A673 (cell line): ENCODE results near the gene FUZ. TPM values are rescaled to one million over a fixed set of nuclear protein-coding genes. Genes with fewer than 3 reads are reported as not detected.

ENCODE experiments used
- BruUV-seq: library from RNA; stranded (reverse); fragments of 400-500 nt; replicated peaks from 2 replicates; lab custom pipeline; 2021; lab: Mats Ljungman, UMichigan
- CTCF ChIA-PET: fragments of 300-600 bp; sonication (Branson Sonifier 250); formaldehyde crosslinking; loops from one replicate; lab custom pipeline; 2022; ENCODE audit warnings: antibody characterized with exemption; lab: Charles Lee
- POLR2A ChIA-PET: fragments of 300-600 bp; sonication (Branson Sonifier 250); formaldehyde crosslinking; loops from one replicate; lab custom pipeline; 2022; ENCODE audit warnings: antibody characterized with exemption; ENCODE audit not compliant: low non-redundant PET; lab: Charles Lee
- DNase-seq: peaks from one replicate; pipeline ENCODE4 v3.0.0-alpha.2; 2015; ENCODE audit warnings: low spot score
- H3K27ac ChIP-seq: fragments of 200-600 bp; sonication (generic); 2 replicates; pipeline ENCODE4 v1.5.1; 2016; ENCODE audit warnings: mixed run types, low read depth, mild to moderate bottlenecking, mixed read lengths, antibody characterized with exemption, low read length; ENCODE audit not compliant: poor library complexity, severe bottlenecking
- H3K27me3 ChIP-seq: fragments of 200-600 bp; sonication (generic); replicated peaks from 2 replicates; pipeline ENCODE4 v1.6.1; 2017; ENCODE audit warnings: mixed run types, low read depth, mild to moderate bottlenecking, mixed read lengths, antibody characterized with exemption, low read length; ENCODE audit not compliant: insufficient read depth, poor library complexity
- H3K36me3 ChIP-seq: fragments of 200-600 bp; sonication (generic); 2 replicates; pipeline ENCODE4 v1.6.1; 2016; ENCODE audit warnings: mixed run types, mild to moderate bottlenecking, mixed read lengths, antibody characterized with exemption, low read length; ENCODE audit not compliant: insufficient read depth, poor library complexity, severe bottlenecking
- H3K4me1 ChIP-seq: fragments of 200-600 bp; sonication (generic); 2 replicates; pipeline ENCODE4 v1.6.1; 2017; ENCODE audit warnings: mixed run types, mild to moderate bottlenecking, mixed read lengths, antibody characterized with exemption, low read length; ENCODE audit not compliant: insufficient read depth, poor library complexity, severe bottlenecking
- H3K4me3 ChIP-seq: fragments of 200-600 bp; sonication (generic); 2 replicates; pipeline ENCODE4 v1.5.1; 2016; ENCODE audit warnings: low read depth, mixed run types, mild to moderate bottlenecking, mixed read lengths, low read length; ENCODE audit not compliant: poor library complexity, severe bottlenecking
- H3K9me3 ChIP-seq: fragments of 200-600 bp; sonication (generic); 2 replicates; pipeline ENCODE4 v1.6.1; 2016; ENCODE audit warnings: mixed run types, low read depth, mild to moderate bottlenecking, mixed read lengths, antibody characterized with exemption, low read length; ENCODE audit not compliant: poor library complexity, severe bottlenecking
- CTCF ChIP-seq: fragments of 300-800, 200-600 bp; sonication (generic); conservative IDR thresholded peaks from 2 replicates; pipeline ENCODE4 v1.5.1; 2017; ENCODE audit warnings: low read depth, mild to moderate bottlenecking, antibody characterized with exemption, low read length, moderate library complexity, mixed read lengths
- EZH2 ChIP-seq: fragments of 200-600 bp; sonication (generic); IDR thresholded peaks from 2 replicates; pipeline ENCODE4 v1.6.1; 2017; ENCODE audit warnings: borderline replicate concordance, low read depth, mild to moderate bottlenecking, mixed read lengths, antibody characterized with exemption, low read length; ENCODE audit not compliant: poor library complexity, severe bottlenecking
- intact Hi-C: fragments of 100-400 bp; cut with micrococcal nuclease; formaldehyde crosslinking; loops from one replicate; pipeline ENCODE4 v1.10.0; 2022; ENCODE audit not compliant: unreplicated experiment
- total RNA-seq: library from RNA; stranded (reverse); gene quantifications from 2 replicates; pipeline ENCODE4 v1.2.3, GENCODE V29; 2021

The FUZ gene
- total RNA-seq, 1 experiment from 2014 or later = 53.0 TPM

- Histone ChIP-seq H3K27ac (no peak overlapping the region), H3K4me1 (peaks cover 12% of the 10 kb centered on the region), H3K36me3 (no peaks in the 10 kb centered on the region), H3K9me3 (no peaks in the 10 kb centered on the region), H3K4me3 (no peak overlapping the region), H3K27me3 (no peaks in the 10 kb centered on the region)
- ChIA-PET POLR2A (no interaction called here), CTCF (no interaction called here)
- intact Hi-C loops = no loop called here
- TF ChIP-seq EZH2 (no peak), CTCF (no peak)
- no TSS peak for BruUV-seq
- DNase-seq = no peak
Observed at GRCh38 chr19:49770529-49770928, 42.6 kb downstream of the FUZ start.

- Histone ChIP-seq H3K27me3 (no peaks in the 10 kb centered on the region), H3K36me3 (no peaks in the 10 kb centered on the region), H3K4me3 (peak overlapping the region; percentile 99), H3K9me3 (no peaks in the 10 kb centered on the region), H3K4me1 (peaks cover 15% of the 10 kb centered on the region), H3K27ac (peak overlapping the region; percentile 92)
- DNase-seq = no peak
- intact Hi-C loops = loop anchor here (5.0 to 10.0 kb wide), 2 partner anchors 99 to 157 kb away; partner anchors contain the start of genes ATF5, NUP62 and PNKP
- BruUV-seq = no TSS peak
- POLR2A ChIA-PET = no interaction called here
- TF ChIP-seq CTCF (no peak), EZH2 (no peak)
- CTCF ChIA-PET = no interaction called here
Observed at GRCh38 chr19:49767967-49768581, 45.0 kb downstream of the FUZ start.

- no peaks in the 10 kb centered on the region for H3K27me3 ChIP-seq
- intact Hi-C loops = loop anchor here (5.0 to 10.0 kb wide), 2 partner anchors 100 to 157 kb away; partner anchors contain the start of genes ATF5, NUP62 and PNKP
- H3K27ac ChIP-seq = peak overlapping the region; percentile 92
- POLR2A ChIA-PET = interaction anchor here (0.7 kb wide), 1 partner anchor 274 kb away, joined by 3 read pairs; no protein-coding TSS in a partner anchor
- H3K9me3 ChIP-seq = no peaks in the 10 kb centered on the region
- H3K36me3 ChIP-seq = no peaks in the 10 kb centered on the region
- H3K4me3 ChIP-seq = peak overlapping the region; percentile 99
- CTCF ChIA-PET = interaction anchor here (1.0 kb wide), 1 partner anchor 17 kb away, joined by 14 read pairs; no protein-coding TSS in a partner anchor
- peaks cover 15% of the 10 kb centered on the region for H3K4me1 ChIP-seq
- no peak for DNase-seq
- TF ChIP-seq CTCF = no peak
- TF ChIP-seq EZH2 = no peak
- BruUV-seq = no TSS peak
Observed at GRCh38 chr19:49767381-49767780, 45.7 kb downstream of the FUZ start.
